Activated CD4-positive, alpha-beta T cell treated with anti-CD3 and anti-CD28 coated beads, Interleukin-2, amount 50 U/mL, for 48 hours (primary cell): ENCODE data around the gene CD96.

Experiments
- DNase-seq, 2 experiments: peaks; one replicate each; pipeline ENCODE4 v3.0.0-alpha.2; 2020

Gene CD96

GRCh38 chr3:111681661-111682426, 139.8 kb downstream of the CD96 start:
- no peak for DNase-seq

DNA sequence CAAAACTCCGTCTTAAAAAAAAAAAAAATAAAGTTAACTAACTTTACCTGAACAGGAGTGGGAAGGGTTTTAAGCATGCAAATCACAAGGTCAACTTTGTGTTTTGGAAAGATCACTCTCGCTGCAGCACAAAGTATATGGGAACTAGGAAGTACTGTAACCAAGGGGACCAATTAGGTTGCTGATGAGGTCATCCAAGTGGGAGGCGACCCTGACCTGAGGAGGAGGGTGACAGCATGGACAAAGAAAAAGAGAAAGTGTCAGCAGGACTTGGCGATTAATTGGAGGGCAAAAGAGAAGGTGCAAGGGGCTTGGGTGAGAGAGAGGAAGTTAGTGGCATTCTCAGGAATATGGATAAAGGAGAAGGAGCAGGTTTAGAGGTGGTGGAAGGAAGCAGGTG, 142.6 kb downstream of the CD96 start:
- DNase-seq = no peak

DNA sequence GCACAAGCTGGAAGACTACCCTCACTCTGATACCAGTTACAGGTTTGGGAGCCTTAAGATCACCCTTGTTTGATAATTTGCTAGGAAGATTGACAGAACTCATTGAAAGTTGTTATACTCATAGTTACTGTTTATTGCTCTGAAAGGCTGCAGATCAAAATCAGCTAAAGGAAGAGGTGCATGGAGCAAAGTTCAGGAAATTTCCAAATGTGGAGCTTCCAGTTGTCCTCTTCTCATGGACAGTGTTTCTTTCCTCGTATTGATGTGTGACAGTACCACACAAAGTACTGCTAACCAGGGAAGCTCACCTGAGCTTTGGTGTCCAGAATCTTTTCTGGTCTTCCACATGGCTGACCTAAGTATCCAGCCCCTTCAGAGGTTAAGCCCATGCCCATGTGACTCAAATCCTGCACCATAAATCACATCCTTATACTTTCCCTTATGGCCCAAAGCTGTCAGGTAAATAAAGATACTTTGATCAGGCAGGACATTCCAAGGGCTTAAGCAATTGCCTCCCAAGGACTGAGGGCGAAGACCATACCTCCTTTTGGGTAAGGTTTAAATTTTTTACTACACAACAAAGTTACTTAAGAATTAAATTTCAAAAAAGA, 146.3 kb downstream of the CD96 start:
- DNase-seq = no peak

DNA sequence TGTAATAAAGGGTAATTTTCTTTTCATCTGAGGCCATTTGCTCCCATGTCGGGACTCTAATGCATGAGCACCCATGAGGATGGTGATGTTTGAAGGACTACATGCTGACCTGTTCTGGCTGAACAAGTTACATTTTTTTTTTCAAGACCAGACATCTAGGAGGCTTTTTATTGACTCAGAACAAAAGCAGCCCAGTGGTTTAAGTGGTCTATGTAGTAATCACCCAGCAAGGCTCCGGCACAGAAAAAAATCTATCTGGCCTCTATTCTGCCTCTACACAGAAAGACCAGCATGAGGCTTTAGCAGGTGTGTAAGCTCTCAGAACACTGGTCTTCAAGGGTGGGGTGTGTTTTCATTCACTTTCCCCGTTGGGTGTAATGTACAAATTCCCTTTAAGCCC, 148.2 kb downstream of the CD96 start:
- no peak for DNase-seq

- DNase-seq = no peak
Measured at GRCh38 chr3:111691293-111691909, 149.4 kb downstream of the CD96 start.

GRCh38 chr3:111692593-111693552, 150.9 kb downstream of the CD96 start:
- no peak for DNase-seq

DNA sequence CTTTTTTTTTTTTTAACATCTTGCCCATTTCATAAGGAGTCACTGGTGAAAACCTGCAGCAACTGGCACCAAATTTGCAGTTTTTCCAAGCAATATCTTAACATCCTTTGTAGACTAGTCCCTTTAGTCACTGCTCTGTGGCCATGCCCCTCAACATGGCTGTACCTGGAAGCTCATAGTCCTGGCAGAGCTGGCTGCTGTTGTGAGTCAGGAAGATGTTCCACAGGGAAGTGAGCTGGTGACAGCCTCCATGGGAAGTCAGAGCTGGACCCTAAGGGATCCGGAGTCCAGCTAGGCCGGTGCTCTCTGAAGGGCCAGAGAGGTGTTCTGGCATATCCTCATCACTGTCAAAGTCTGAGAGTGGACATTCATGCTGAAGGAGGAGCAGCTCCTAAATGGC, 152.5 kb downstream of the CD96 start:
- DNase-seq = no peak

DNA sequence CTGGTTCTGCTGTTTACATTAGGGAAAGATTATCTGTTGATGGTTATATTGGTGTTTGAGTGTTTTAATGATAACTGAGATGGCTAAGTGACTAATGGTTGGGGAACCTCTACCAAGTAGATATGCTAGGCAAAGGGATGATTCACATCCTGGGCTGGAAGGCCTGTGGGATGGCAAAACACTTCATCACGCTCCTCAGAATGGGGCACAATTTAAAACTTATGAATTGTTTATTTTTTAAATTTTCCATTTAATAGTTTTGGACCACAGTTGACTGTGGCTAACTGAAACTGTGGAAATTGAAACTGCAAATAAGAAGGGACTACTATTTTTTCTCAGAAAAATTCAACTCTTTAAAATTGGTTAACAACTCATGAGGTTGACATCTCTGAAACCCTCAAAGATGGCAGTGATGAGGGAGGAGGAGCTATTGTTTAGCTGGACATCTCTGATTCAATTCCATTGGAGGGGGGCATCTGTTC, 153.7 kb downstream of the CD96 start:
- peak in 1 of 2 experiments; percentile 32 for DNase-seq

GRCh38 chr3:111700054-111700453, 158.1 kb downstream of the CD96 start:
- no peak for DNase-seq

GRCh38 chr3:111701292-111701906, 159.4 kb downstream of the CD96 start:
- DNase-seq = no peak
